ENCODE measurements around the gene VPS37B. TPM values are rescaled to one million over a fixed set of nuclear protein-coding genes. Genes with fewer than 3 reads are reported as not detected.

VPS37B gene
- total and polyA plus RNA-seq, 2 of the 8 experiments (the other 6 are each of a cell fraction or from before 2014, with no cell fraction given) = 11.9 to 15.7 TPM

DNA sequence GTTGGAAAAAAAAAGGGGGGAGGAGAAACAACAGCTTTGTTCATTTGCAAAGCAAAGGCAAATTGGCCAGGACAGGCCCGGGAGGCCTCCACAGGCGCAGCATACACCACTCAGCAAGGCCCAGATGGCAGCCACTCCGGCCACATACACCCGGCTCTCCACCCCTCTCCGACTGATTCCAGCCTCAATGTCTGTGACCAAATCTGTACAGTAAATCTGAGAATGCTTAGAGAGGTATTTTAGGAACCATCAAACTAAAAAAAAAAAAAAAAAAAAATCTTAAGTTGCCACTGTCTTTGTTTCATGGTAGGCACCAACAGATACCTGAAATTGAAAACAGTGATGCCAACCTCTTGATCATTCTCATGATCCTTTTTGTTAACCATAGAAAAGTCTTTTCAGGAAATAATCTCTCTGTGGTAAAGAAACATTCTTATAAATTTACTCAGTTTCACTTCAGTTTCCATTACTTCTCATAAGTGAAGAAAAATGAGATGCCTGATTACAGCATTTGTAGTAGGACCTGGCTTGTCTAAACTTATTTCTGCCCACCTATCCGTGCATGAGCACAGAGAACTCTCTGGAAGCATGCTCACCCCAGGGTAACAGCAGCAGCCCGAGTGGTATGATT lies 20.2 kb downstream of the VPS37B start:
- FAIRE-seq (no peak), DNase-seq (ENCODE audit: low read depth in 1 of 2, low spot score in 2 of 2) (no peak)
- Histone ChIP-seq H2BK5ac (ENCODE audit: low read depth, low read length) (no peak overlapping the region), H3K56ac (replicated peaks; ENCODE audit: insufficient read length, low read depth, low read length) (no peak overlapping the region), H2BK12ac (ENCODE audit: low read depth, low read length) (no peak overlapping the region), H3K9me3 (ENCODE audit: insufficient read depth in 2 of 2, low read depth in 1 of 2, low read length in 1 of 2) (no peaks in the 10 kb centered on the region), H3K4me1 (replicated peaks in 1 of 4; ENCODE audit: control insufficient read depth in 3 of 4, insufficient read depth in 4 of 4, low read length in 3 of 4) (peaks cover 6 to 27% (median 9%) of the 10 kb centered on the region in 4 experiments), H2BK120ac (replicated peaks; ENCODE audit: low read depth, low read length) (no peak overlapping the region), H3K14ac (ENCODE audit: insufficient read length) (no peak overlapping the region), H4K20me1 (replicated peaks in 1 of 2; ENCODE audit: control insufficient read depth in 1 of 2, insufficient read depth in 2 of 2, low read length in 2 of 2) (peaks cover 55 to 73% of the 10 kb centered on the region in 2 experiments), H4K5ac (ENCODE audit: insufficient read length, low read depth, low read length) (no peak overlapping the region), H4K8ac (ENCODE audit: extremely low read depth, insufficient read depth, low read length) (no peak overlapping the region), H2BK15ac (ENCODE audit: low read length) (no peak overlapping the region), H3K23ac (ENCODE audit: insufficient read length) (no peak overlapping the region), H3K79me1 (ENCODE audit: low read depth, low read length) (peaks cover 8% of the 10 kb centered on the region), H3K4me2 (ENCODE audit: insufficient read depth in 1 of 2, low read depth in 2 of 2, low read length in 2 of 2) (peak overlapping the region in 1 of 2 experiments; percentile 53; a peak in 1 of 4 replicates), H3K79me2 (ENCODE audit: control insufficient read depth in 1 of 2, insufficient read depth in 2 of 2, low read length in 2 of 2) (peaks cover 0 to 10% of the 10 kb centered on the region in 2 experiments; a peak in 1 of 4 replicates), H2AK5ac (ENCODE audit: low read depth, low read length) (no peak overlapping the region), H4K91ac (replicated peaks; ENCODE audit: insufficient read length, low read length) (no peak overlapping the region), H2BK20ac (ENCODE audit: low read length) (no peak overlapping the region), H3K27me3 (replicated peaks in 1 of 4; ENCODE audit: control insufficient read depth in 3 of 4, extremely low read depth in 1 of 4, insufficient read depth in 3 of 4, low read length in 3 of 4) (peaks cover 35 to 86% (median 83%) of the 10 kb centered on the region in 4 experiments), H3K4me3 (ENCODE audit: extremely low read depth in 1 of 4, insufficient read depth in 2 of 4, low read depth in 3 of 4, low read length in 4 of 4) (no peak overlapping the region), H3K9ac (replicated peaks in 1 of 4; ENCODE audit: extremely low read depth in 1 of 4, low read depth in 3 of 4, low read length in 3 of 4) (no peak overlapping the region), H3K36me3 (ENCODE audit: control insufficient read depth in 2 of 4, insufficient read depth in 4 of 4, low read length in 3 of 4) (peaks cover 0 to 5% (median under 1%) of the 10 kb centered on the region in 4 experiments; a peak in 2 of 8 replicates), H2AFZ (ENCODE audit: low read length) (no peak overlapping the region), H3K4ac (replicated peaks; ENCODE audit: insufficient read length, low read depth, low read length) (no peak overlapping the region), H3K18ac (ENCODE audit: extremely low read depth, low read length) (no peak overlapping the region), H3K23me2 (ENCODE audit: low read depth, low read length) (no peaks in the 10 kb centered on the region), H3K27ac (ENCODE audit: low read depth, low read length) (no peak overlapping the region)
- no peak for TF ChIP-seq RBBP5 (IDR thresholded peaks at IDR 0.05; ENCODE audit: borderline replicate concordance, low read depth, low read length)
- 59% methylated on average over 7 of the region's 7 CpGs; no CpG with 5 or more reads in 1 of the 2 experiments for WGBS, 2 experiments (ENCODE audit: extremely low coverage in 1 of 2, insufficient coverage in 1 of 2, insufficient read length in 1 of 2, insufficient replicate concordance in 2 of 2, low coverage in 1 of 2, low lambda C conversion rate in 2 of 2, missing lambda C conversion rate in 1 of 2)
- ChIA-PET POLR2A (ENCODE audit: partially characterized antibody) (no interaction called here), CTCF (ENCODE audit: partially characterized antibody) (interaction anchor here (0.6 kb wide), 2 partner anchors 29 to 118 kb away, joined by 4 read pairs; no protein-coding TSS in a partner anchor)

Measured in H1 (cell line).